ELR (cell line): ENCODE measurements around the gene NPY1R.

ENCODE experiments used
- DNase-seq: peaks from one replicate; pipeline ENCODE4 v3.0.0-alpha.2; 2015; ENCODE audit warnings: low read depth

Gene NPY1R

DNA sequence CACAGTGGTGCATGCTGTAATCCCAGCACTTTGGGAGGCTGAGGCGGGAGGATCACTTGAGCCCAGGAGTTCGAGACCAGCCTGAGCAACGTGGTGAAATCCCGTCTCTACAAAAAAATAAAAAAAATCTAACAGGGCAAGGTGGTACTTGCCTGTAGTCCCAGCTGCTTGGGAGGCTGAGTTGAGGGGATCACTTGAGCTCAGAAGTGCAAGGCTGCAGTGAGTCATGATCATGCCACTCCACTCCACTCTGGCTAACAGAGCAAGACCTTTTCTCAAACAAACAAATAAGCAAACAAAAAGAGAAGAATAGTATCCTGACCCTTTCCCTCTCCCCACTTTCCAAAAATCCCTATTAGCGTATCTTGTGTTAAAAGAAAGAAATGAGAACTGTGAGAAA lies 52.7 kb downstream of the NPY1R start:
- DNase-seq: no peak

DNA sequence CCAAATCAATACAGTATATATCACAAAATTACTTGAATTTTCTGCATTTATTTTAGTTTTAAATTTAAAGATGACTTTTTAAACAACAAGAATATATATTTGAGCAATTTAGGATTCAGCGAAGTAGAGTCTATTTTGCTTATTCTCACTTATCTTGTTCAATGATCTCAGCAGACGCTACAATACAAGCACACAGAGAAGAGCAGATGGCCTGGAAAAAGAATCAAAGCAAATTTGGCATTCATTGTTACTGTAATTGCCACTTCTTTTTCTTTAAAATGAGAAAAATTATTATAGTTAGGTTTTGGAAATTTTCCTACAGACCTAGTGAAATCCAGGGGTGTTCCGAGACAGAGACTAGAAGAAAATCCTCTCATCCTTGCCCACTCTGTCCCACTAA lies 57.5 kb downstream of the NPY1R start:
- DNase-seq: no peak
